A549 (cell line): ENCODE data around the gene DDX20.

Experiments
- BHLHE40 ChIP-seq: IDR thresholded peaks from 2 replicates; pipeline ENCODE4 v1.6.1; 2012; ENCODE audit warnings: low read depth, low read length, inconsistent platforms
- CBX2 ChIP-seq: fragments of 200-600 bp; sonication (generic); IDR thresholded peaks from 2 replicates; pipeline ENCODE4 v1.6.1; 2016; ENCODE audit warnings: low read depth, mild to moderate bottlenecking, borderline replicate concordance
- CEBPB ChIP-seq, 2 experiments: fragments of >200 bp in 1 of 2; sonication (Bioruptor Twin) in 1 of 2; formaldehyde crosslinking in 1 of 2; IDR thresholded peaks; 2 replicates each; pipeline ENCODE4 v1.6.1; 2012 to 2016
- EHMT2 ChIP-seq: fragments of 200-600 bp; sonication (generic); IDR thresholded peaks from 2 replicates; pipeline ENCODE4 v1.6.1; 2016; ENCODE audit warnings: antibody characterized with exemption, low read depth, mild to moderate bottlenecking, moderate library complexity
- FOSL2 ChIP-seq, 2 experiments: fragments of 450-650 bp in 1 of 2; fragments of >200 bp in 1 of 2; sonication (Bioruptor Twin) in 1 of 2; formaldehyde crosslinking; IDR thresholded peaks; 2 replicates each; pipeline versions ENCODE4 v1.5.0 to v1.6.1; 2016 to 2020; ENCODE audit warnings: mild to moderate bottlenecking in 1 of 2, moderate library complexity in 1 of 2
- KDM1A ChIP-seq: fragments of 200-600 bp; sonication (generic); IDR thresholded peaks from 2 replicates; pipeline ENCODE4 v1.6.1; 2016; ENCODE audit warnings: low read depth, mild to moderate bottlenecking
- KDM5A ChIP-seq: fragments of 200-600 bp; sonication (generic); IDR thresholded peaks from 2 replicates; pipeline ENCODE4 v1.6.1; 2016; ENCODE audit warnings: antibody characterized with exemption, mild to moderate bottlenecking
- MAFK ChIP-seq: fragments of 450-650 bp; IDR thresholded peaks from 2 replicates; pipeline ENCODE4 v1.6.1; 2014; ENCODE audit not compliant: partially characterized antibody
- MYC ChIP-seq: IDR thresholded peaks from 2 replicates; pipeline ENCODE4 v1.6.1; 2012; ENCODE audit warnings: mild to moderate bottlenecking, inconsistent platforms, low read length, improper control_type of control experiment, borderline replicate concordance
- POLR2A ChIP-seq: IDR thresholded peaks from 2 replicates; pipeline ENCODE4 v1.6.1; 2012; ENCODE audit warnings: mild to moderate bottlenecking, low read length
- RARB ChIP-seq: fragments of 250-450 bp; sonication (Bioruptor Pico); IDR thresholded peaks from 2 replicates; pipeline ENCODE4 v1.8.0; 2021; ENCODE audit warnings: mild to moderate bottlenecking, moderate library complexity
- TF ChIP-seq, protein P1 (sequence below): fragments of >200 bp; sonication (Bioruptor Twin); formaldehyde crosslinking; IDR thresholded peaks from 3 replicates; pipeline ENCODE4 v1.5.1; 2016
- TF ChIP-seq, protein P2 (sequence below): fragments of 450-650 bp; IDR thresholded peaks from 2 replicates; pipeline ENCODE4 v1.6.1; 2014; ENCODE audit warnings: antibody characterized with exemption
- TF ChIP-seq, protein P3 (sequence below): IDR thresholded peaks from 2 replicates; pipeline ENCODE4 v1.6.1; 2012

DNA sequence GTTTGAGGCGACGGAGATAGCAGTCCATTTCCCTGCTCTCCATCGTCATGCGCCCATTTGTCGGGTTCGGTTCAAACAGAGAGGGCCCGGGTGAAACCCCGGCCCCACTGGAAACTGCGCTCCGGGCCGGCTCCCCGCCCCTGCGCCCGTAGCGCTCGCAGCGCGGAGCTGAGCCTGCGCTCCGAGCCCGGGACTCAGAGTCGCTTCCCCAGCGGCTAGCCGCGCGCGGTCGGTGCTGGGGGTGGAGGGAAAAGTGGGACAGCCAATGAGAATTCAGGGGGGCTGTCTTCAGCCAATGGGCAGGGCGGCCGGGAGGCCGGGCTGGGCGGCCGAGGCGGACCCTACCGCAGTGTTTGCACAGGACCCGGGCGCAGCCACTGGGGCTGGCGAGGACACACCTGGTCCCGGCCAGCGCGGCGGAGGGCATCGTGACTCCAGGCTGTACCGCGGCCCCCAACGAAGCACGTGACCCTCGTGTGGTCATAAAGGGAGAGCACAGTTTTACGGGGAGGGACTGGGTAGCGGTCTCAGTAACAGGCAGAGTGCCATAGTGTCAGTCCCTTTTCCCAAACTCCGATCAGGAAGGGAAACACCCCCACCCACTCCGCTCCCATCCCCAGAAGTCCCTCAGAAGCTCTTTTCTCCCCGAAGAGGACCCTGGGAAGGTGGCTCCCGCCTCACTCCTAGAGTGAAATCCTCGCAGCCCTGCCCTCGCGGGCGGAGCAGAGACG is 16.3 kb upstream of the DDX20 start, which contains the start of gene INKA2:
- TF ChIP-seq MYC, result no peak; the same call in 1 of the 2 replicates
- TF ChIP-seq, protein P1, sequence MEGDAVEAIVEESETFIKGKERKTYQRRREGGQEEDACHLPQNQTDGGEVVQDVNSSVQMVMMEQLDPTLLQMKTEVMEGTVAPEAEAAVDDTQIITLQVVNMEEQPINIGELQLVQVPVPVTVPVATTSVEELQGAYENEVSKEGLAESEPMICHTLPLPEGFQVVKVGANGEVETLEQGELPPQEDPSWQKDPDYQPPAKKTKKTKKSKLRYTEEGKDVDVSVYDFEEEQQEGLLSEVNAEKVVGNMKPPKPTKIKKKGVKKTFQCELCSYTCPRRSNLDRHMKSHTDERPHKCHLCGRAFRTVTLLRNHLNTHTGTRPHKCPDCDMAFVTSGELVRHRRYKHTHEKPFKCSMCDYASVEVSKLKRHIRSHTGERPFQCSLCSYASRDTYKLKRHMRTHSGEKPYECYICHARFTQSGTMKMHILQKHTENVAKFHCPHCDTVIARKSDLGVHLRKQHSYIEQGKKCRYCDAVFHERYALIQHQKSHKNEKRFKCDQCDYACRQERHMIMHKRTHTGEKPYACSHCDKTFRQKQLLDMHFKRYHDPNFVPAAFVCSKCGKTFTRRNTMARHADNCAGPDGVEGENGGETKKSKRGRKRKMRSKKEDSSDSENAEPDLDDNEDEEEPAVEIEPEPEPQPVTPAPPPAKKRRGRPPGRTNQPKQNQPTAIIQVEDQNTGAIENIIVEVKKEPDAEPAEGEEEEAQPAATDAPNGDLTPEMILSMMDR, result no peak
- TF ChIP-seq POLR2A, result peak; percentile 60
- TF ChIP-seq EHMT2, result no peak
- no peak for TF ChIP-seq KDM5A
- TF ChIP-seq, protein P2, sequence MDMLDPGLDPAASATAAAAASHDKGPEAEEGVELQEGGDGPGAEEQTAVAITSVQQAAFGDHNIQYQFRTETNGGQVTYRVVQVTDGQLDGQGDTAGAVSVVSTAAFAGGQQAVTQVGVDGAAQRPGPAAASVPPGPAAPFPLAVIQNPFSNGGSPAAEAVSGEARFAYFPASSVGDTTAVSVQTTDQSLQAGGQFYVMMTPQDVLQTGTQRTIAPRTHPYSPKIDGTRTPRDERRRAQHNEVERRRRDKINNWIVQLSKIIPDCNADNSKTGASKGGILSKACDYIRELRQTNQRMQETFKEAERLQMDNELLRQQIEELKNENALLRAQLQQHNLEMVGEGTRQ, result peak; percentile 82
- no peak for TF ChIP-seq FOSL2 (IDR thresholded peaks at IDR 0.05)
- TF ChIP-seq FOSL2 (CRISPR knock-in tag; IDR thresholded peaks at IDR 0.05), result no peak
- no peak for TF ChIP-seq KDM1A
- no peak for TF ChIP-seq BHLHE40
- TF ChIP-seq CEBPB (IDR thresholded peaks at IDR 0.05), result no peak
- TF ChIP-seq, protein P3, sequence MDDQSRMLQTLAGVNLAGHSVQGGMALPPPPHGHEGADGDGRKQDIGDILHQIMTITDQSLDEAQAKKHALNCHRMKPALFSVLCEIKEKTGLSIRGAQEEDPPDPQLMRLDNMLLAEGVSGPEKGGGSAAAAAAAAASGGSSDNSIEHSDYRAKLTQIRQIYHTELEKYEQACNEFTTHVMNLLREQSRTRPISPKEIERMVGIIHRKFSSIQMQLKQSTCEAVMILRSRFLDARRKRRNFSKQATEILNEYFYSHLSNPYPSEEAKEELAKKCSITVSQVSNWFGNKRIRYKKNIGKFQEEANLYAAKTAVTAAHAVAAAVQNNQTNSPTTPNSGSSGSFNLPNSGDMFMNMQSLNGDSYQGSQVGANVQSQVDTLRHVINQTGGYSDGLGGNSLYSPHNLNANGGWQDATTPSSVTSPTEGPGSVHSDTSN, result no peak
- TF ChIP-seq CBX2, result no peak
- TF ChIP-seq RARB (CRISPR knock-in tag), result no peak
- TF ChIP-seq MAFK, result no peak
